DND-41 (cell line): ENCODE data around the gene ARHGAP8.

Experiments used
- ATAC-seq: fragments of 200-7000 bp; cut with Tn5 transposase; 3 replicates; pipeline ENCODE4 v1.9.1; 2021; ENCODE audit warnings: low read depth; ENCODE audit not compliant: insufficient read depth
- DNase-seq: peaks from one replicate; pipeline ENCODE4 v3.0.0-alpha.2; 2020
- H2AFZ ChIP-seq: 2 replicates; pipeline ENCODE4 v1.6.0; 2012; ENCODE audit warnings: low read depth, low read length
- H3K27ac ChIP-seq: 2 replicates; pipeline ENCODE4 v1.5.1; 2012; ENCODE audit warnings: low read length, inconsistent platforms
- H3K27me3 ChIP-seq: fragments of 200-600 bp; sonication (generic); 2 replicates; pipeline ENCODE4 v1.6.0; 2012; ENCODE audit warnings: low read length, mild to moderate bottlenecking, inconsistent platforms; ENCODE audit not compliant: insufficient read depth, poor library complexity
- H3K36me3 ChIP-seq: 2 replicates; pipeline ENCODE4 v1.5.1; 2012; ENCODE audit warnings: low read length, inconsistent platforms; ENCODE audit not compliant: insufficient read depth
- H3K4me1 ChIP-seq: 2 replicates; pipeline ENCODE4 v1.5.1; 2012; ENCODE audit warnings: mild to moderate bottlenecking, low read length; ENCODE audit not compliant: insufficient read depth
- H3K4me2 ChIP-seq: 2 replicates; pipeline ENCODE4 v1.6.0; 2012; ENCODE audit warnings: mild to moderate bottlenecking, moderate library complexity, low read length, inconsistent platforms; ENCODE audit not compliant: insufficient read depth
- H3K4me3 ChIP-seq, 2 experiments: fragments of 200-600 bp in 1 of 2; shearing (Covaris generic) in 1 of 2; 2 replicates each; pipeline ENCODE4 v1.5.1; 2012 to 2016; ENCODE audit warnings: inconsistent platforms in 2 of 2, low read length in 2 of 2, mild to moderate bottlenecking in 2 of 2, low read depth in 1 of 2, moderate library complexity in 1 of 2
- H3K79me2 ChIP-seq: 2 replicates; pipeline ENCODE4 v1.6.0; 2012; ENCODE audit warnings: low read length, inconsistent platforms; ENCODE audit not compliant: insufficient read depth
- H3K9ac ChIP-seq: 2 replicates; pipeline ENCODE4 v1.6.0; 2012; ENCODE audit warnings: low read depth, mild to moderate bottlenecking, inconsistent platforms, low read length, moderate library complexity
- H3K9me3 ChIP-seq: 2 replicates; pipeline ENCODE4 v1.5.1; 2012; ENCODE audit warnings: low read length, moderate library complexity, mild to moderate bottlenecking, inconsistent platforms; ENCODE audit not compliant: insufficient read depth, severe bottlenecking
- H4K20me1 ChIP-seq: 2 replicates; pipeline ENCODE4 v1.6.0; 2012; ENCODE audit warnings: low read length; ENCODE audit not compliant: insufficient read depth
- EZH2 ChIP-seq: IDR thresholded peaks from 3 replicates; pipeline ENCODE4 v1.6.1; 2012; ENCODE audit warnings: borderline replicate concordance, low read depth, mild to moderate bottlenecking, moderate library complexity, low read length, inconsistent platforms; ENCODE audit not compliant: severe bottlenecking
- TF ChIP-seq, protein P1 (sequence below): IDR thresholded peaks from 2 replicates; pipeline ENCODE4 v1.5.1; 2012; ENCODE audit warnings: borderline replicate concordance, low read length, moderate library complexity, mild to moderate bottlenecking; ENCODE audit not compliant: poor library complexity, severe bottlenecking; ENCODE audit errors: extremely low read depth

ARHGAP8 gene

DNA sequence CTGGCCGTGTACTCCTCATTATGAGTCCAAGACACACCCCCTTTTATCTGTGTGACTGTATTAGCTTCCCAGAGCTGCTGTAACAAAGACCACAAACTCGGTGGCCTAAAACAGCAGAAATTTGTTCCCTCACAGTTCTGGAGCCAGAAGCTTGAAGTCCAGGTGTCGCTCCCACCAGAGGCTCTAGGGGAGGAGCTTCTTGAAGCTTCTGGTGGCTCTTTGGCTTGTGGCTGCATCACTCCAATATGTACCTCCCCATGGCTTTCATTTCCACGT, 47.4 kb upstream of the ARHGAP8 start:
- no peaks in the 10 kb centered on the region for H3K9me3 ChIP-seq
- no peak overlapping the region for H3K4me3 ChIP-seq
- peaks cover 41% of the 10 kb centered on the region for H4K20me1 ChIP-seq
- no peaks in the 10 kb centered on the region for H3K79me2 ChIP-seq
- ATAC-seq (no peak), DNase-seq (no peak)
- no peaks in the 10 kb centered on the region for H3K36me3 ChIP-seq
- peaks cover 21% of the 10 kb centered on the region for H3K4me1 ChIP-seq
- H2AFZ ChIP-seq = no peak overlapping the region
- H3K4me2 ChIP-seq = no peak overlapping the region
- no peak overlapping the region for H3K9ac ChIP-seq
- H3K27ac ChIP-seq = no peak overlapping the region
- peaks cover 25% of the 10 kb centered on the region for H3K27me3 ChIP-seq
- no peak for TF ChIP-seq EZH2
- TF ChIP-seq, protein P1, sequence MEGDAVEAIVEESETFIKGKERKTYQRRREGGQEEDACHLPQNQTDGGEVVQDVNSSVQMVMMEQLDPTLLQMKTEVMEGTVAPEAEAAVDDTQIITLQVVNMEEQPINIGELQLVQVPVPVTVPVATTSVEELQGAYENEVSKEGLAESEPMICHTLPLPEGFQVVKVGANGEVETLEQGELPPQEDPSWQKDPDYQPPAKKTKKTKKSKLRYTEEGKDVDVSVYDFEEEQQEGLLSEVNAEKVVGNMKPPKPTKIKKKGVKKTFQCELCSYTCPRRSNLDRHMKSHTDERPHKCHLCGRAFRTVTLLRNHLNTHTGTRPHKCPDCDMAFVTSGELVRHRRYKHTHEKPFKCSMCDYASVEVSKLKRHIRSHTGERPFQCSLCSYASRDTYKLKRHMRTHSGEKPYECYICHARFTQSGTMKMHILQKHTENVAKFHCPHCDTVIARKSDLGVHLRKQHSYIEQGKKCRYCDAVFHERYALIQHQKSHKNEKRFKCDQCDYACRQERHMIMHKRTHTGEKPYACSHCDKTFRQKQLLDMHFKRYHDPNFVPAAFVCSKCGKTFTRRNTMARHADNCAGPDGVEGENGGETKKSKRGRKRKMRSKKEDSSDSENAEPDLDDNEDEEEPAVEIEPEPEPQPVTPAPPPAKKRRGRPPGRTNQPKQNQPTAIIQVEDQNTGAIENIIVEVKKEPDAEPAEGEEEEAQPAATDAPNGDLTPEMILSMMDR = no peak

DNA sequence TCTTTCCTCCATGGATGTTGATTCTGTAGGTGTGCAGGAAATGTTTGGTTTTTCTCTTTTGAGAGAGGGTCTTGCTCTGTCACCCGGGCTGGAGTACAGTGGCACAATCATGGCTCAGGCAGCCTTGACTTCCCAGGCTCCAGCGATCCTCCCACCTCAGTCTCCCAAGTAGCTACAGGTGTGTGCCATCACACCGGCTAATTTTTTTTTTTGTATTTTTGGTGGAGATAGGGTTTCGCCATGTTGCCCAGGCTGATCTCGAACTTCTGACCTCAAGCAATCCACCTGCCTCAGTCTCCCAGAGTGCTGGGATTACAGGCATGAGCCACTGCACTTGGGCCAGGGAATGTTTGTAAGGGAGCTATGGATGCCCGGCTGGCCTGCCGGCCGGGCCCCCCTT, 45.9 kb upstream of the ARHGAP8 start:
- Histone ChIP-seq H3K9ac (no peak overlapping the region), H3K4me1 (peaks cover 19% of the 10 kb centered on the region), H3K9me3 (no peaks in the 10 kb centered on the region), H3K27me3 (peaks cover 25% of the 10 kb centered on the region), H3K79me2 (no peaks in the 10 kb centered on the region), H4K20me1 (peaks cover 44% of the 10 kb centered on the region), H3K4me2 (no peak overlapping the region), H2AFZ (no peak overlapping the region), H3K27ac (no peak overlapping the region), H3K4me3 (no peak overlapping the region), H3K36me3 (no peaks in the 10 kb centered on the region)
- TF ChIP-seq, protein P1 = no peak
- no peak for TF ChIP-seq EZH2
- ATAC-seq (no peak), DNase-seq (no peak)

DNA sequence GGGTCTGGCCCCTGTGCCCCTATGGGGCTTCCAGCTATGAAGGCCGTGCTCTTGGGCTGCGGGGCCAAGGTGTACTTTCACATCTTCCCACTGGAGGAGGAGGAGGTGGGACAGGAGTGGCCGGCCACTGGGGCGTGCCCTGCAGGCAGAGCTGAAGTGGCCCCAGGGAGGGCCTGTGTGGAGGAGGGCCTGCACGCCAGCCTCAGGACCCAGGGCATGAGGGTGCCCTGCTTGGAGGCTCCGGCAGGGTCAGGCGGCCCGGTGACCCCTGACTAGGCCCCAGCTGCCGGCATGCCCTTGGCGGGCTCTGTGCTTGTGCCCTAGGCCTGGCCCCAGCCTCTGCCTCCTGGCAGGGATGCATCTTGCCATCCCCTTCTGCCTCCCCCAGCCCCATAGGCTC, 45.2 kb upstream of the ARHGAP8 start:
- no peak overlapping the region for H3K4me3 ChIP-seq
- TF ChIP-seq, protein P1 = no peak
- no peak for TF ChIP-seq EZH2
- no peaks in the 10 kb centered on the region for H3K9me3 ChIP-seq
- H3K27ac ChIP-seq = no peak overlapping the region
- no peaks in the 10 kb centered on the region for H3K79me2 ChIP-seq
- no peak overlapping the region for H3K4me2 ChIP-seq
- H2AFZ ChIP-seq = no peak overlapping the region
- H3K4me1 ChIP-seq = peaks cover 14% of the 10 kb centered on the region
- no peak for ATAC-seq
- H3K9ac ChIP-seq = no peak overlapping the region
- H3K27me3 ChIP-seq = peaks cover 21% of the 10 kb centered on the region
- peaks cover 48% of the 10 kb centered on the region for H4K20me1 ChIP-seq
- H3K36me3 ChIP-seq = no peaks in the 10 kb centered on the region
- no peak for DNase-seq

DNA sequence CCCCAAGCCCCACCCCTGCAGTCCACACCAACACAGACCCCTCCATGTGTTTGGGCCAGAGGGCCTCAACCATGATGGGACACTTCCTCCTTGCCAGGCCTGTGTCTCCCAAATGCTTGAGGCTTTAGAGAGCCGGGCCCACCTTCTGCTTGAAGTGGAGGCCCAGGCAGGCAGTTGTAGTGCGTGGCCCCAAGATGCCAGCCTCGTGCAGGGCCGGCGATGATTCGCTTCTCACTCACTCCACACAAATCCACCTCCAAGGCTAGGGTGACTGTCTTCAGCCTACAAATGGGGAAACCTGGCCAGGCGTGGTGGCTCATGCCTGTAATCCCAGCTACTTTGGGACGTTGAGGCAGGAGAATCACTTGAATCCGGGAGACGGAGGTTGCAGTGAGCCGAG, 44.6 kb upstream of the ARHGAP8 start:
- Histone ChIP-seq H3K4me2 (no peak overlapping the region), H3K9ac (no peak overlapping the region), H3K27ac (no peak overlapping the region), H4K20me1 (peaks cover 52% of the 10 kb centered on the region), H2AFZ (no peak overlapping the region), H3K4me1 (peaks cover 8% of the 10 kb centered on the region), H3K4me3 (no peak overlapping the region), H3K27me3 (peaks cover 15% of the 10 kb centered on the region), H3K9me3 (no peaks in the 10 kb centered on the region), H3K79me2 (no peaks in the 10 kb centered on the region), H3K36me3 (no peaks in the 10 kb centered on the region)
- TF ChIP-seq, protein P1 = no peak
- no peak for TF ChIP-seq EZH2
- ATAC-seq (no peak), DNase-seq (no peak)
